ENCODE measurements around the gene DNAJB9.

The DNAJB9 gene

DNA sequence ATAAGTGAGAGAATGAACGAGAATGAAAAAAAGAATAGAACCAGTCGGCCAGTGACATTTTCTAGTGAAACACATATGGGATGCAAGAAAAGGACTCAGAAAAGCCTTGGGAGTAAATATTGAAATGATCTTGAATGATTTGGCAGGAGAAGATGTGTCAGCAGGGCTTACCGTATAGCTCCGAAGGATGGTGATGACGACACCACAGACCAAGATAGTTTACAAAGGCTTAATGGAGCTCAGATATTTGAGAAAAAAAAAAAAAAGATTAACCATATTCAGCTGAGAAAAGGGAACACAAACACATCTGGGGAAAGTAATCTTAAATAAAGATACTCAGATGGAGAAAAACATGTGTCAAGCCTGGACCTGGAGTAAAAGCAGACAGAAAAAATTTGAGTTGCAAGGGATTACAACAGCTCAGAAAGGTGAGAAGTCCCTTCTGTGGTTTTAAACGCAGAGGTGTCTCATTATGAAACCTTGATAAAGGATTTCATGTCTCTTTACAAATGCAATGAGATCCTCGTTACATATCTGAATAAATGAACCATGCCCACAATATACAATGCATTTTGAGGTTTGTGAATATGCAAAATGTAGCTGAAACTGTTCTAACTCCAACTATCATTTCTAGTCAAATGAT, 36.0 kb downstream of the DNAJB9 start:
- Mint-ChIP-seq H3K4me3 (no peak overlapping the region), H3K27me3 (peaks cover 5% of the 10 kb centered on the region), H3K9me3 (no peaks in the 10 kb centered on the region), H3K27ac (peak overlapping the region; percentile 35), H3K4me1 (ENCODE audit: low read depth) (peaks cover 7% of the 10 kb centered on the region), H3K36me3 (ENCODE audit: low read depth) (no peaks in the 10 kb centered on the region)
- no peak for DNase-seq

DNA sequence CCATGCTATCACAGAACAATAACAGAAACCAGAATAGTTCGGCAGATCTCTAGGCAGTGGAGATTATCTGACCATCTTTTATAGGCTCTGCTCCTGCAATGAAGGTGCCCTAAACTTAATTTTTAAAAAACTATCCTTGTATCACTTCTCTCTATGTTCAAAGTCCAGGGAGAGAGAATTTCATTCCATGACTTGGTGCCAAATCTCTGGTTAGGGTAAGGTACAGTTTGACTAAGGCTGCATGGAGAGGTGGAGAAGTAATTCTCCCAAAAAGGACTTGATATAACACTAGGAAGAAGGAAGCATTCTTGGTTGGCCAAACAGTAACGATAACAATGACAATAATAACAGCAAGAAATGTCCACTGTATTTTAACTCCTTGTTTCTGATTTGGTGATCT, 40.0 kb downstream of the DNAJB9 start:
- Mint-ChIP-seq H3K27ac (no peak overlapping the region), H3K4me3 (no peak overlapping the region), H3K4me1 (ENCODE audit: low read depth) (peaks cover 7% of the 10 kb centered on the region), H3K9me3 (no peaks in the 10 kb centered on the region), H3K36me3 (ENCODE audit: low read depth) (no peaks in the 10 kb centered on the region), H3K27me3 (no peaks in the 10 kb centered on the region)
- DNase-seq, result no peak

DNA sequence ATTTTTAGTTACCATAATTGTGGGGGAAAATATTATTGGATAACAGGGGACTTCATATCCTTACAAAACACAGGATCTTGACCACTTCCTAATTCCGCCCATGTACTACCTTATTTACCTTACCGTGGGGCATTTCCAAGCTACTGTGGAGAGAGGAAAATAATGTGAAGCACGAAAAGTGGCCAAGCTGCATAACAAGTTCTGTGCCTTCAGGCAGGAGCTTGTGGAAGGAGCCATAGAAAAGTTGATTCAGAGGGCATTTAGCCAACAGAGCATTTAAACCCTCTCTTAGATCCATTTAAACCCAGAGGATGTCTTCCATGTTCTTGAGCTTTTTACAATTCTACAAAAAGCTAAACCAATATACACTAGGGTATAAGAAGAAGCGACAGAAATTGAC, 41.6 kb downstream of the DNAJB9 start:
- Mint-ChIP-seq H3K4me1 (ENCODE audit: low read depth) (no peaks in the 10 kb centered on the region), H3K36me3 (ENCODE audit: low read depth) (no peaks in the 10 kb centered on the region), H3K4me3 (no peak overlapping the region), H3K27me3 (no peaks in the 10 kb centered on the region), H3K27ac (no peak overlapping the region), H3K9me3 (no peaks in the 10 kb centered on the region)
- DNase-seq, result no peak

DNA sequence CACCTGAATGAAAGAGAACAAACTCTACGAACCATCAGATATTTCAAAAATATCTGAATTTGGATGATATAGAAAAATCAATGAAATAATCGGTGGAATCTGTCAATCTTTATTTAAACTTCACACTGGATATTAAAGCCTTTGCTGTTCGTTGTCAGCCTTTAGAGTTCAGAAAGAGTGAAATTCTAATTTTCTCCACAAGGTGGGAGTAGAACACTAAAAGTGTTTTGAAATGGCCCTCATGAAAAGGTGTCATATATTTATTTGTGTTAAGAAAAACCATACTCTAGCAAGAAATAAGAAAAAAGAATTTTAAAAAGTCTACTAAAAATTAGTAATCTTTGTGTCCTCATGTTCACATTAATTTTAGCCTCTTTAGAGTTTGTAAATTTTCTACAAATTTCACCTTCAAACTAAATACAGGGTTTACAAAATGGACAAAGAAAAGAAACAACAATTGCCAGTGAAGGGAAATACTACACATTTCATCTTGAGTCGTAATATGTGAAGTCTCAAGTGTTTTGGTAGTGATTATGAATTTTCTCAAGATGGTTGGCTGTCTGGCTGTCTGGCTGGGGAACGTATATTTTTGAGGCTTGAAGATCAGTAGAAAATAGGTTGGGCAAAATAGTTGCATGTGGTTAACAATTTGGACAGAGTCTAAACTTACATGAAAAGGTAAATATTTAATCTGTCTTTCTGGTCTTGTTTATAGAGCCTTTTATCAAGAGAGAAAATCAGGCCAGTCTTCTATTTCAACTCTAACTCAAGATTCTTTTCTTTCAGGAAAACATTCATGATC, 43.7 kb downstream of the DNAJB9 start:
- Mint-ChIP-seq H3K4me3 (no peak overlapping the region), H3K36me3 (ENCODE audit: low read depth) (no peaks in the 10 kb centered on the region), H3K4me1 (ENCODE audit: low read depth) (no peaks in the 10 kb centered on the region), H3K27ac (no peak overlapping the region), H3K27me3 (peaks cover 2% of the 10 kb centered on the region), H3K9me3 (no peaks in the 10 kb centered on the region)
- DNase-seq, result no peak

DNA sequence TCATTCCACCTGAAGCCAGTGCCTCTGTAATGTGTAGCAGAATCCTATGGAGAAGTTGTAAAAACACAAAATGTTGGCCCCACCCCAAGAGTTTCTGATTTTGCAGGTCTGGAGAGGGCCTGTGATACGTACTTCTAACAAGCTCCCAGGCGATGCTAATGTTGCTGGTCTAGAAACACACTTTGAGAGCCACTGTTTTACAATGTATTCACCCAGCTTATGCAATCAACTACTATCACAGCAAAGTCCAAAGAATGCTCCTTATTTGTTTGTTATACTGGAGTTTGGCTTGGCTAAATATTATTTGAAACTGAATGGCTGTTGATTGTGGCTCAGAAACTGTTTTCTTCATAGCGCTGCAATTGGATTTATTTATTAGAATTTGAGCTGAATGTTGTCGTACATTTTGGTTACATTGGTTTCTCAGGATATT, 44.3 kb downstream of the DNAJB9 start:
- Mint-ChIP-seq H3K27me3 (peaks cover 2% of the 10 kb centered on the region), H3K27ac (no peak overlapping the region), H3K36me3 (ENCODE audit: low read depth) (no peaks in the 10 kb centered on the region), H3K4me3 (no peak overlapping the region), H3K4me1 (ENCODE audit: low read depth) (no peaks in the 10 kb centered on the region), H3K9me3 (no peaks in the 10 kb centered on the region)
- DNase-seq, result no peak

DNA sequence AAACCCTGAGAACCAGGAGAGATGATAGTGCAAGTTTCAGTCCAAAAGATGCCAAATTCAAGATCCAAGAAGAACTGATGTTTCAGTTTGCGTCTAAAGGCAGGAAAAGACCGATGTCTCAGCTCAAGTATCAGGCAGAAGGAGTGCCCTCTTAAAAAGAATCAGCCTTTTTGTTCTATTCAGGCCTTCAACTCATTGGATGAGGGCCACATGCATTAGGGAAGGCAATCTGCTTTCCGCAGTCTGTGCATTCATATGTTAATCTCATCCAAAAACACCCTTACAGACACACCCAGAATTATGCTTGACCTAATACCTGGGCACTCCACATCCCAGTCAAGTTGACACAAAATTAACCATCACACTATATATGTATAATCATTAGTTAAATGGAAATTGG, 45.2 kb downstream of the DNAJB9 start:
- H3K36me3 Mint-ChIP-seq (ENCODE audit: low read depth), result no peaks in the 10 kb centered on the region
- DNase-seq, result no peak
- no peak overlapping the region for H3K27ac Mint-ChIP-seq
- peaks cover 2% of the 10 kb centered on the region for H3K27me3 Mint-ChIP-seq
- H3K4me1 Mint-ChIP-seq (ENCODE audit: low read depth), result no peaks in the 10 kb centered on the region
- H3K4me3 Mint-ChIP-seq, result no peak overlapping the region
- H3K9me3 Mint-ChIP-seq, result no peaks in the 10 kb centered on the region

DNA sequence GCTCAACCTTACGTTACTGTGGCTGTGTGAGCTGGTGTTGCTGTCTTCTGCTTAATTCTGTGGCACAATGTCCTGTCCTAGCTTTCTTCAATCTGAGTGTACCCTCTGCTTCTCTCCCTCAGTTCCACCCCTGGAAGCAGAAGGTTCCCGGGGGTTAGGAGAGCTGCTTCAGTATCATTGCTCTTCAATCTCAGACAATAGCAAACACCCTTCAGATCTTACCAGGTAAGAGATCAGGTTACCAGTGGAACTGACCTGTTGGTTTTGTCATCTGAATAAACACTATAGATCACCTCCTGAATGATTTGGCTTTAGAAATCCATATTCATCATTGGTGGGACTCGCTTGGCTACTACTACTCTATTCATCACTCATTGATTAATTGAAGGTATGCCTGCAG, 48.4 kb downstream of the DNAJB9 start:
- no peaks in the 10 kb centered on the region for H3K36me3 Mint-ChIP-seq (ENCODE audit: low read depth)
- peaks cover 17% of the 10 kb centered on the region for H3K27me3 Mint-ChIP-seq
- H3K4me3 Mint-ChIP-seq, result no peak overlapping the region
- DNase-seq, result no peak
- no peaks in the 10 kb centered on the region for H3K9me3 Mint-ChIP-seq
- H3K4me1 Mint-ChIP-seq (ENCODE audit: low read depth), result no peaks in the 10 kb centered on the region
- H3K27ac Mint-ChIP-seq, result no peak overlapping the region

DNA sequence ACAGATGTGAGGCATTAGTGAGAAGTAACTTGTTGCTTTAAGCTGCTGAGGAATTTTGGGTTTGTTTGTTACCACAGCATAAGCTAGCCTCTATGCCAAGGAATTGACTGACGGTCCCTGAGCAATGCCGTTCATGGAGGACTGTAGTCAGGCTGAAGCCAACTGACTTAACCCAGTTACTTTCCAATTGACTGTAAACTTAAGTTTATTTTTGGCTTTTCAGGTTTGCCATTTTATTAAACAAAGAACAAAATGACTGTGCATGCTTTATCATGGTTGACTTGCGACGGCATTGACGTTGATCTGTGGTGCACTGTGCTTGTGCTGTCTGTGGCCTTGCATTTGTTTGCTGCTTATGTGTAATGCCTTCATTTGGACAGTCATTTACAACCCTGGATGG, 53.5 kb downstream of the DNAJB9 start:
- no peak overlapping the region for H3K4me3 Mint-ChIP-seq
- no peak for DNase-seq
- H3K4me1 Mint-ChIP-seq (ENCODE audit: low read depth), result no peaks in the 10 kb centered on the region
- H3K9me3 Mint-ChIP-seq, result no peaks in the 10 kb centered on the region
- no peaks in the 10 kb centered on the region for H3K36me3 Mint-ChIP-seq (ENCODE audit: low read depth)
- H3K27me3 Mint-ChIP-seq, result peaks cover 50% of the 10 kb centered on the region
- H3K27ac Mint-ChIP-seq, result no peak overlapping the region

Data from activated T-cell treated with anti-CD3 and anti-CD28 coated beads, Interleukin-2, amount 50 U/mL, for 24 hours (primary cell).